HepG2 (cell line): ENCODE measurements around the gene KIFAP3. TPM values are rescaled to one million over a fixed set of nuclear protein-coding genes. Genes with fewer than 3 reads are reported as not detected.

ENCODE experiments used
- ARHGAP35 ChIP-seq: sonication (generic); formaldehyde crosslinking; IDR thresholded peaks from 2 replicates; pipeline ENCODE4 v1.9.0; 2022; ENCODE audit warnings: mild to moderate bottlenecking, inconsistent platforms, moderate library complexity, missing genetic modification reagents, borderline replicate concordance
- PREB ChIP-seq: sonication (generic); formaldehyde crosslinking; IDR thresholded peaks from 2 replicates; pipeline ENCODE4 v1.4.0; 2020; ENCODE audit warnings: missing genetic modification reagents
- RBM39 ChIP-seq: fragments of 200-400 bp; formaldehyde crosslinking; IDR thresholded peaks from one replicate; pipeline ENCODE4 v1.6.1; 2018; ENCODE audit warnings: antibody characterized with exemption, mild to moderate bottlenecking, low read depth, low read length; ENCODE audit not compliant: poor library complexity, severe bottlenecking
- ZC3H4 ChIP-seq: sonication (generic); formaldehyde crosslinking; IDR thresholded peaks from 2 replicates; pipeline ENCODE4 v1.4.0; 2020; ENCODE audit warnings: missing genetic modification reagents, borderline replicate concordance
- ZNF124 ChIP-seq: sonication (generic); formaldehyde crosslinking; IDR thresholded peaks from 2 replicates; pipeline ENCODE4 v1.4.0; 2020; ENCODE audit warnings: missing genetic modification reagents
- ZNF253 ChIP-seq: sonication (generic); formaldehyde crosslinking; IDR thresholded peaks from 2 replicates; pipeline ENCODE4 v1.8.0; 2022; ENCODE audit warnings: mild to moderate bottlenecking, missing genetic modification reagents, borderline replicate concordance
- ZNF362 ChIP-seq: sonication (generic); formaldehyde crosslinking; IDR thresholded peaks from 2 replicates; pipeline ENCODE4 v1.4.0; 2020; ENCODE audit warnings: missing genetic modification reagents, mild to moderate bottlenecking, borderline replicate concordance
- polyA plus RNA-seq, 8 experiments: library from polyadenylated mRNA; depleted of rRNA in 3 of 8; stranded (reverse) in 7 of 8; unstranded in 1 of 8; fragments of >200 nt; fragmentation: Illumina TruSeq in 4 of 8; extraction: Trizol in 4 of 8; gene quantifications; 2 replicates each; pipeline versions ENCODE4 v1.2.1 to v1.2.3, GENCODE V29; 2011 to 2016; ENCODE audit warnings: low read depth in 4 of 8, missing spikeins in 1 of 8, mixed read lengths in 1 of 8; ENCODE audit not compliant: insufficient read depth in 1 of 8
- total RNA-seq, 5 experiments: library from RNA; depleted of rRNA; stranded (reverse); fragments of >200 nt; fragmentation: Illumina TruSeq; extraction: Trizol; gene quantifications; 2 replicates each; pipeline ENCODE4 v1.2.3, GENCODE V29; 2016; ENCODE audit warnings: low read depth in 1 of 5
- TF ChIP-seq, protein P1 (sequence below): sonication (generic); formaldehyde crosslinking; IDR thresholded peaks from 2 replicates; pipeline ENCODE4 v1.4.0; 2020; ENCODE audit warnings: mild to moderate bottlenecking, missing genetic modification reagents, borderline replicate concordance

The KIFAP3 gene
- total and polyA plus RNA-seq, 2 of the 13 experiments (the other 11 are each of a cell fraction or from before 2014, with no cell fraction given), result 3.4 to 10.0 TPM

- TF ChIP-seq ARHGAP35 (CRISPR knock-in tag), result no peak
- TF ChIP-seq, protein P1, sequence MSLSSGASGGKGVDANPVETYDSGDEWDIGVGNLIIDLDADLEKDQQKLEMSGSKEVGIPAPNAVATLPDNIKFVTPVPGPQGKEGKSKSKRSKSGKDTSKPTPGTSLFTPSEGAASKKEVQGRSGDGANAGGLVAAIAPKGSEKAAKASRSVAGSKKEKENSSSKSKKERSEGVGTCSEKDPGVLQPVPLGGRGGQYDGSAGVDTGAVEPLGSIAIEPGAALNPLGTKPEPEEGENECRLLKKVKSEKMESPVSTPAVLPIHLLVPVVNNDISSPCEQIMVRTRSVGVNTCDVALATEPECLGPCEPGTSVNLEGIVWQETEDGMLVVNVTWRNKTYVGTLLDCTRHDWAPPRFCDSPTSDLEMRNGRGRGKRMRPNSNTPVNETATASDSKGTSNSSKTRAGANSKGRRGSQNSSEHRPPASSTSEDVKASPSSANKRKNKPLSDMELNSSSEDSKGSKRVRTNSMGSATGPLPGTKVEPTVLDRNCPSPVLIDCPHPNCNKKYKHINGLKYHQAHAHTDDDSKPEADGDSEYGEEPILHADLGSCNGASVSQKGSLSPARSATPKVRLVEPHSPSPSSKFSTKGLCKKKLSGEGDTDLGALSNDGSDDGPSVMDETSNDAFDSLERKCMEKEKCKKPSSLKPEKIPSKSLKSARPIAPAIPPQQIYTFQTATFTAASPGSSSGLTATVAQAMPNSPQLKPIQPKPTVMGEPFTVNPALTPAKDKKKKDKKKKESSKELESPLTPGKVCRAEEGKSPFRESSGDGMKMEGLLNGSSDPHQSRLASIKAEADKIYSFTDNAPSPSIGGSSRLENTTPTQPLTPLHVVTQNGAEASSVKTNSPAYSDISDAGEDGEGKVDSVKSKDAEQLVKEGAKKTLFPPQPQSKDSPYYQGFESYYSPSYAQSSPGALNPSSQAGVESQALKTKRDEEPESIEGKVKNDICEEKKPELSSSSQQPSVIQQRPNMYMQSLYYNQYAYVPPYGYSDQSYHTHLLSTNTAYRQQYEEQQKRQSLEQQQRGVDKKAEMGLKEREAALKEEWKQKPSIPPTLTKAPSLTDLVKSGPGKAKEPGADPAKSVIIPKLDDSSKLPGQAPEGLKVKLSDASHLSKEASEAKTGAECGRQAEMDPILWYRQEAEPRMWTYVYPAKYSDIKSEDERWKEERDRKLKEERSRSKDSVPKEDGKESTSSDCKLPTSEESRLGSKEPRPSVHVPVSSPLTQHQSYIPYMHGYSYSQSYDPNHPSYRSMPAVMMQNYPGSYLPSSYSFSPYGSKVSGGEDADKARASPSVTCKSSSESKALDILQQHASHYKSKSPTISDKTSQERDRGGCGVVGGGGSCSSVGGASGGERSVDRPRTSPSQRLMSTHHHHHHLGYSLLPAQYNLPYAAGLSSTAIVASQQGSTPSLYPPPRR, result no peak
- TF ChIP-seq ZNF362 (CRISPR knock-in tag), result no peak
- TF ChIP-seq RBM39, result no peak
- no peak for TF ChIP-seq ZNF124 (CRISPR knock-in tag)
- TF ChIP-seq ZC3H4 (CRISPR knock-in tag), result no peak
- TF ChIP-seq ZNF253 (CRISPR knock-in tag), result no peak
- TF ChIP-seq PREB (CRISPR knock-in tag), result no peak
These were observed 142.7 kb downstream of the KIFAP3 start (continued) for GRCh38 chr1:169931795-169932231.
